ENCODE results near the gene RIGI. TPM values are rescaled to one million over a fixed set of nuclear protein-coding genes. Genes with fewer than 3 reads are reported as not detected.

Gene RIGI
- total RNA-seq (6.7 TPM), polyA plus RNA-seq (ENCODE audit: insufficient read depth in 1 of 8, insufficient read length in 8 of 8, low replicate concordance in 1 of 8) (1 to 10 TPM; 4.3 to 7.1 (median 5.2) TPM)
- long read RNA-seq, donor 1: 0 reads
- long read RNA-seq, donor 2: 0 reads
- long read RNA-seq, donor 3: 0 reads
- long read RNA-seq, donor 4: 0 reads
- long read RNA-seq, donor 5, full-length matches to known transcripts: 1 of 1 reads
- long read RNA-seq, donor 5, partial matches to known transcripts: 0 of 1 reads
- long read RNA-seq, donor 5, other reads (novel, unspliced or antisense): 0 of 1 reads
- long read RNA-seq, donor 6, partial matches to known transcripts: 0 of 79 reads
- long read RNA-seq, donor 6, other reads (novel, unspliced or antisense): 79 of 79 reads
- long read RNA-seq, donor 7: 0 reads
- long read RNA-seq, donor 8: 0 reads
- long read RNA-seq, donor 9: 0 reads
- long read RNA-seq, donor 10, partial matches to known transcripts: 9 of 9 reads
- long read RNA-seq, donor 10, other reads (novel, unspliced or antisense): 0 of 9 reads
- long read RNA-seq, donor 11: 0 reads

DNA sequence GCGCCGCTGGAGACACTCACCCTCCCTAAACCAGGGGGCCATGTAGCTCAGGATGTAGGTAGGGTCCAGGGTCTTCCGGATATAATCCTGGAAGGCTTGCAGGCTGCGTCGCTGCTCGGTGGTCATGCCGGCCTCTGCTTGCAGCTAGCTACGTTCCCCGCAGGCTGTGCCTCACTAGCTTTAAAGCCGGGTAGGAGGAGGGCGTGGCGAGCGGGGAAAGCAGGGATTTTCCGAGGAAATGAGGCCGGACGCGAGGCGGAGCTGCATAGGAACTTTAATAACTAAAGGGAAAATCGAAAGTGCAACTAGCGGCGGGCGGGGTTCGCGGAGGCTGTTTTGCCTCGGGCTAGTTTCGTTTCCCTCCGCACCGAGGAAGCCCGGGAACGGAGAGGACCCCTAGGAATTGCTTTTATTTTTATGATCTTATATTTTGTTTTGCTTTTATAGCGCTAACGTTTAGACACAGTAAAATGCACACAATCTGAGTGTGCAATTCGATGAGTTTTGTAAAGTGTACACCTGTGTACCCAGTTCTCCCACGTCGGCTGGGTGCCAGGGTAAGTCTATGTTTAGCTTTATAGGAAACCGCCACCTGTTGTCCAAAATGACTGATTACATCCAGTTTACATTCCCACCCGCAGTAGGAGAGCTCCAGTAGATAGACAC, at the start of gene RIGI:
Gene RIGI, minus strand, starts transcription at position 156 of the 666 bp plus-strand sequence. Its CDS starts 30 bp downstream, at position 126.
- H3K27ac ChIP-seq (ENCODE audit: low read length): peak within 1 kb of the TSS; percentile 96
- H3K9me3 ChIP-seq (replicated peaks; ENCODE audit: control insufficient read depth, low read depth, low read length): peaks cover 7% of the 10 kb centered on the region
- peak within 1 kb of the TSS; percentile 55 for H3K4me3 ChIP-seq (ENCODE audit: low read length)
- no peaks in the 10 kb centered on the region for H3K27me3 ChIP-seq (ENCODE audit: control insufficient read depth, insufficient read depth, low read length)
- peak; percentile 98 for DNase-seq
- WGBS (ENCODE audit: insufficient coverage): 0% methylated on average over 22 of the region's 37 CpGs
- peaks cover 13% of the 10 kb centered on the region for H3K4me1 ChIP-seq (ENCODE audit: control insufficient read depth, insufficient read depth, low read length)
- peaks cover 7% of the 10 kb centered on the region for H3K36me3 ChIP-seq (ENCODE audit: control insufficient read depth, insufficient read depth, low read length)

DNA sequence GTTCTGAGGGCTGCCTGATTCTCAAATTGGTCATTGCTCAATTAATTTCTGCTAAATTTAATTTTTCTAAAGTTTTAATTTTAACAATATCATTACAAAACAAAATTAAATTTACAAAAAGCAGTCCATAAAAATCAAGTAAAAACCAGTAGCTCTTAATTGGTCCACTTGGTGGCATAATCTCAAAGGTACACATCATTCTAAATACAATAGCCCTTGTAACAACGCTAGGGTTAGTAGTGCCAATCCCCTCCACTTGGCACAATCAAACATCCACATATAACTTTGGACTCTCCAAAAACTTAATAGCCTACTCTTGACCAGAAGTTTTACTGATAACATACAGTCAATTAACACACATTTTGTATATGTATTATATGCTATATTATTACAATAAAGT, 48.9 kb upstream of the RIGI start:
- no CpG with 5 or more reads among the region's 1 CpG for WGBS (ENCODE audit: insufficient coverage)
- Histone ChIP-seq H3K27me3 (ENCODE audit: control insufficient read depth, insufficient read depth, low read length) (peaks cover 5% of the 10 kb centered on the region), H3K4me1 (ENCODE audit: control insufficient read depth, insufficient read depth, low read length) (peaks cover 5% of the 10 kb centered on the region), H3K9me3 (replicated peaks; ENCODE audit: control insufficient read depth, low read depth, low read length) (no peaks in the 10 kb centered on the region), H3K36me3 (ENCODE audit: control insufficient read depth, insufficient read depth, low read length) (peaks cover 4% of the 10 kb centered on the region), H3K27ac (ENCODE audit: low read length) (no peak overlapping the region), H3K4me3 (ENCODE audit: low read length) (no peak overlapping the region)
- no peak for DNase-seq

DNA sequence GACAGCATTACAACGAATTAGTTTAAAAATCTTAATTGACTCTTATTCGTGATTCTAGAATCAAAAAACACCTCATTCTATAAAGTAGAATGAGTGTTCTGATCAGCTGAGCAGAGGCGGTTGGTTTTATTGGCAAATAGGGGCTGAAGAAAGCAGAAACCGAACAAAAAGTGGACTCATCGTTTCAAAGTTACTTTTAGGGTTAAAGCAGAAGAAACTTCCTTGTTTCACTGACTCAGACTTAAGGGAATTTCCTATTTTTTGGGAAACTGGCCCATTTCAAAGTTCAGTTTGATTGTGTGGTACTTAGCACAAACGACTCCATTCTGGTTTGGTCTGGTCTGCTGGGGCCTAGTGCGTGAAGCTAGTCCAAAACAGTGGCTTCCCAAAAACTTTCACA, 47.8 kb upstream of the RIGI start:
- 96% methylated on average over 3 of the region's 7 CpGs for WGBS (ENCODE audit: insufficient coverage)
- peaks cover 5% of the 10 kb centered on the region for H3K4me1 ChIP-seq (ENCODE audit: control insufficient read depth, insufficient read depth, low read length)
- no peak for DNase-seq
- H3K9me3 ChIP-seq (replicated peaks; ENCODE audit: control insufficient read depth, low read depth, low read length): no peaks in the 10 kb centered on the region
- H3K27ac ChIP-seq (ENCODE audit: low read length): no peak overlapping the region
- H3K4me3 ChIP-seq (ENCODE audit: low read length): no peak overlapping the region
- peaks cover 7% of the 10 kb centered on the region for H3K36me3 ChIP-seq (ENCODE audit: control insufficient read depth, insufficient read depth, low read length)
- H3K27me3 ChIP-seq (ENCODE audit: control insufficient read depth, insufficient read depth, low read length): peaks cover 2% of the 10 kb centered on the region

DNA sequence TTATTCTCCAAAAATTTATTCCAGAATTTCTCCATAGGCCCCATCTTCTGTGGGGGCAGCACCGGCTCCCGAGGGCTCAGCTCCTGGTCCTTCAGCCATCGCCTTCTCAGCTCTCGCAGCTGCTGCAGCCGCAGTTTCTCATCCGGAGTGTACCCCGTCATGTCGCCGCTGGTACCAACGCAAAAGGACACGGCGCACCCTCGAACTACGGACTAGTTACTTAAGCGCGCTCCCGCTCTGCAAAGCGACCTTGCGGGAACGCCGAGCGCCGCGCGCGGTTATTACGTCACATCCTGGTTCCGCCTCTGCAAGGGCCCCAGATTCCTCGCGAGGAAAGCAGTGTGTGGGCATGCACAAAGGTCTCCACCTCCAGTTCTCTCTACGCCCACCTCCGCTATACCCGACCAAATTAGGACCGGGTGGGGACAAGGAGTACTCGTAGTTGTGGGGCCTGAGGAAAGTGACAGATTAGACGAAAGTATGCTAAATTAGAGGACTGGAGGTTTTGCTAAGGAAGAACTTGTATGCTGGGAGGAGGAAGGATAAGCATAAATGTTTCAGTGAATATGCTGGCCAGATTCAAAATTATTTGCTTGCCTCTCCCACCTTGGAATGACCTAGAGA, 47.0 kb upstream of the RIGI start, which contains the start of gene NDUFB6:
Gene NDUFB6, minus strand, starts transcription at position 260 of the 624 bp plus-strand sequence. Its CDS starts 99 bp downstream, at position 161.
- peaks cover 8% of the 10 kb centered on the region for H3K36me3 ChIP-seq (ENCODE audit: control insufficient read depth, insufficient read depth, low read length)
- peak within 1 kb of the TSS; percentile 90 for H3K4me3 ChIP-seq (ENCODE audit: low read length)
- peaks cover 5% of the 10 kb centered on the region for H3K4me1 ChIP-seq (ENCODE audit: control insufficient read depth, insufficient read depth, low read length)
- H3K27me3 ChIP-seq (ENCODE audit: control insufficient read depth, insufficient read depth, low read length): peaks cover 2% of the 10 kb centered on the region
- 0% methylated on average over 26 of the region's 36 CpGs for WGBS (ENCODE audit: insufficient coverage)
- no peaks in the 10 kb centered on the region for H3K9me3 ChIP-seq (replicated peaks; ENCODE audit: control insufficient read depth, low read depth, low read length)
- DNase-seq: peak; percentile 97
- peak within 1 kb of the TSS; percentile 96 for H3K27ac ChIP-seq (ENCODE audit: low read length)

DNA sequence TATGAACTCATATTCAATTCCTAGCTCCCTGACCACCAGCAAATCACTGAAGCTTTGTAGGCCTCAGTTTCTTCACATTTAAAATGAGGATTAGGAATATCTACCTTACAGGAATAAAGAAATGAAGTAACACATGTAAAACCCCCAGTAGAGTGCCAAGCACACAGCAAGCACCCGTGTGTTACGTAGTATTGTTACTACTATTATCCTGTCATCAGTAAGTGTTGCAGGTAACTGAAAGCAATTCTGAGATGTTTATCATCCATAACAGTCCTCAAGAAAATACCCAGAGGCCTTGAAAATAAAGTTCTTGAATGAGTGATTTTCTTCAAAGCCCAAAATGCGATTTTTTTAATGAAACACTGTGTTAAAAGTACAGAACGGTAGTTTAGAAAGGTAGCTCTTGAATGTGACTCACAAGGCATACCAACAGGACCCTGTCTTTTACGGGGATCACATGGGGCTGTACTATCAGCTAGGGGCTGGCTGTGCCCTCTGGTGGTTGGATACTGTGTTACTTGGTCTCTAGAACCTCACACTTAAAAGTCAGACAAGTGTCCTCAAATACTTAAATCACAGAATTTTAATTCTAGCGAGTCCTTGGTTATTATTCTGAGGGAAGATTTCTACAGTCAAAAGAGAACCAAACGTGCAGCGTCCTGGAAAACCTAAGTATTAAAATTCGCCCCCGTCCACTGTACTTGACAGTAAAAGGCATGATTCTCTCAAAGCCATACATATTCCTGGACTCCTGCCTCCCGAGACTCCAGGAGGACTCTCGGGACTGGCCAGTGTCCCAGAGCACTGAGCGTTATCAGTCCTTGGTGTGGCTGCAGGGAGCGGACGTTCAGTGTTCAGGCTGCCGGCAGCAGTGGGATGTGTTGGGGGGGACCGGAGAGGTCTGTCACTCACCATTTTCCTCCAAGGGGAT, 46.2 kb upstream of the RIGI start:
- peak; percentile 71 for DNase-seq
- H3K36me3 ChIP-seq (ENCODE audit: control insufficient read depth, insufficient read depth, low read length): peaks cover 14% of the 10 kb centered on the region
- peaks cover 5% of the 10 kb centered on the region for H3K4me1 ChIP-seq (ENCODE audit: control insufficient read depth, insufficient read depth, low read length)
- H3K9me3 ChIP-seq (replicated peaks; ENCODE audit: control insufficient read depth, low read depth, low read length): no peaks in the 10 kb centered on the region
- H3K4me3 ChIP-seq (ENCODE audit: low read length): peak overlapping the region; percentile 90
- no peaks in the 10 kb centered on the region for H3K27me3 ChIP-seq (ENCODE audit: control insufficient read depth, insufficient read depth, low read length)
- peak overlapping the region; percentile 96 for H3K27ac ChIP-seq (ENCODE audit: low read length)
- WGBS (ENCODE audit: insufficient coverage): 0% methylated on average over 6 of the region's 17 CpGs

DNA sequence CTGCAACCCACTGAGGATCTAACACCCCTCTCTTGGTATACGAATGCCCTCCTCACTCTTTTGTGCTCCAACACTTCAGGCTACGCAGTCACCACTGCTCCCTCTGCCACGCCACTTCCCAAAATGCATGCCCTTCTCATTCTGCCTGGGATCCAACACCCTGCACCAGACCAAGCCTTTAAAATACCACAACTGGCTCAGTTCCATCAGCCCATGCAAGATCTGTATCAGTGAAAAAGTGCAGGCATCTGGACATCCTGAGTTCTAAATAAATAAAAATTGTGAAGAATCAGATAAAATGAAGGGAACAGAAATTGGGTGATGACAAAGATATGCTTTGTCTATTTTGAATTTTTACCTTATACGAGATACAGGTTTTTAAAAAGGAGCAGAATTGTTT, 44.3 kb upstream of the RIGI start:
- H3K9me3 ChIP-seq (replicated peaks; ENCODE audit: control insufficient read depth, low read depth, low read length): no peaks in the 10 kb centered on the region
- H3K27me3 ChIP-seq (ENCODE audit: control insufficient read depth, insufficient read depth, low read length): no peaks in the 10 kb centered on the region
- no peak overlapping the region for H3K27ac ChIP-seq (ENCODE audit: low read length)
- peaks cover 32% of the 10 kb centered on the region for H3K36me3 ChIP-seq (ENCODE audit: control insufficient read depth, insufficient read depth, low read length)
- H3K4me1 ChIP-seq (ENCODE audit: control insufficient read depth, insufficient read depth, low read length): peaks cover 5% of the 10 kb centered on the region
- no peak for DNase-seq
- no peak overlapping the region for H3K4me3 ChIP-seq (ENCODE audit: low read length)
- WGBS (ENCODE audit: insufficient coverage): 91% methylated on average over 3 of the region's 4 CpGs

DNA sequence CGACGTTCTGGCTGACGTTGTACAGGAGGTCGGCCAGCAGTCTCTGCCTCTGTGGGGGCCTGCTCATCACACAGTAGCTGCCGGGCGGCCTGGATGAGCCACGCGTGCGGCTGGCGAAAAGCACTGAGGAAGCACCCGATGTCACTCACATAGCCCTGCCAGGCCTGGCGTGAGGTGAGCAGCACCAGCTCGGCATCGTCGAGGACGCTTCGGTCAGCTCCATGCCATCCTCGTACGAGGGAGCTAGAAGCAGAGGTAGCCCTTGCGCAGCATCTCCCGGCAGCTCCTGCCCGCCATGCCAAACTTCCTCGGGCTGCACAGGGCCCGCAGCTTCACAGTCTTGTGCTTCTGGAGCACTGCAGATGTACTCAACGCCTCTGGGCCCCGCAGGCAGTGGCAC, 40.8 kb upstream of the RIGI start:
- H3K9me3 ChIP-seq (replicated peaks; ENCODE audit: control insufficient read depth, low read depth, low read length): no peaks in the 10 kb centered on the region
- 94% methylated on average over 26 of the region's 26 CpGs for WGBS (ENCODE audit: insufficient coverage)
- no peaks in the 10 kb centered on the region for H3K27me3 ChIP-seq (ENCODE audit: control insufficient read depth, insufficient read depth, low read length)
- peaks cover 39% of the 10 kb centered on the region for H3K36me3 ChIP-seq (ENCODE audit: control insufficient read depth, insufficient read depth, low read length)
- DNase-seq: no peak
- no peak overlapping the region for H3K27ac ChIP-seq (ENCODE audit: low read length)
- no peak overlapping the region for H3K4me3 ChIP-seq (ENCODE audit: low read length)
- H3K4me1 ChIP-seq (ENCODE audit: control insufficient read depth, insufficient read depth, low read length): no peaks in the 10 kb centered on the region

DNA sequence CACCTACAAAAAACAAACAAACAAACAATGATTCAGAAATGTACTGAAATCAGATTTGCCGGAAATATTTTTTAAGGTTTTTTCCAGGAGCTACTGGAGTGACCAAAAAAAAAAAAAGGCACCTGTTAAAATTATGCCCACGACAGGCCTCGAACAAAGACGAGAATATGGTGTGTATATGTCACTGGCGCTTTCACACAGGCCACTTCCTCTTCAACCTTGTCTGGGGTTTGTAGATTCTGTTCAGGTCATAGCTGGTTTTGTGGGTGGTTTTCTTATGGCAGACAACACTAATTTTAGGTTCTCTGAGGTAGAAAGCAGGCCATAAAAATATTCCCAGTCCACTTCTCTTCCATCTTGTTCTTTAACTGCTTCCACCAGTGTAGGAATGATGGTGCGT, 40.0 kb upstream of the RIGI start:
- no peak overlapping the region for H3K4me3 ChIP-seq (ENCODE audit: low read length)
- WGBS (ENCODE audit: insufficient coverage): 100% methylated on average over 1 of the region's 6 CpGs
- no peaks in the 10 kb centered on the region for H3K27me3 ChIP-seq (ENCODE audit: control insufficient read depth, insufficient read depth, low read length)
- peaks cover 39% of the 10 kb centered on the region for H3K36me3 ChIP-seq (ENCODE audit: control insufficient read depth, insufficient read depth, low read length)
- no peak for DNase-seq
- H3K27ac ChIP-seq (ENCODE audit: low read length): no peak overlapping the region
- no peaks in the 10 kb centered on the region for H3K4me1 ChIP-seq (ENCODE audit: control insufficient read depth, insufficient read depth, low read length)
- no peaks in the 10 kb centered on the region for H3K9me3 ChIP-seq (replicated peaks; ENCODE audit: control insufficient read depth, low read depth, low read length)

DNA sequence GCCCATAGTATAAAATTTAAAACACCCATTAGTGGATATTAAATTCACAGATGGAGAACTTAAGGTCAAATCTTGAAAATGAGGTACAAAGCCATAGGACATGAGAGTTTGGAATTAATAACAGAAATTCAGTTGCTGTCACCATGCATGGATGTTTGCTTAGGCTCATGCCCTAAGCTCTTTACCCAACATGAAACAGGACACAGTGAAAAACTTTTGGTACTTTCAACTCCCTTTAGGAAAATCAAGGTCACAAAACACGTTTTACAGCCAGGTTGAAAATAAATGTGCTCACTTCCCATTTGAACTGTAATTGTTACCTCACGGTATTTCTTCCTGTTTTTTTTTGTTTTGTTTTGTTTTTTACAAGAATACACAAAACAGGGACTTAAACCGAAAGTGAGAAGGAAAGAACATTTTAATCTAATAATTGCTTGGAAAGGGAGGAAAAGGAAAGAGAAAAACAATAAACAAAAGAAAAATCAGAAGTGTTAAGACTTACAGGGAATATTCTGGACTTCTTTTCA, 32.5 kb upstream of the RIGI start:
- Histone ChIP-seq H3K27me3 (ENCODE audit: control insufficient read depth, insufficient read depth, low read length) (no peaks in the 10 kb centered on the region), H3K36me3 (ENCODE audit: control insufficient read depth, insufficient read depth, low read length) (peaks cover 7% of the 10 kb centered on the region), H3K4me1 (ENCODE audit: control insufficient read depth, insufficient read depth, low read length) (no peaks in the 10 kb centered on the region), H3K9me3 (replicated peaks; ENCODE audit: control insufficient read depth, low read depth, low read length) (no peaks in the 10 kb centered on the region), H3K27ac (ENCODE audit: low read length) (peak overlapping the region; percentile 20), H3K4me3 (ENCODE audit: low read length) (no peak overlapping the region)
- no peak for DNase-seq
- no CpG with 5 or more reads among the region's 3 CpGs for WGBS (ENCODE audit: insufficient coverage)

Measured in muscle of leg (tissue), 16 donors.